Omental fat pad (tissue), 4 donors: ENCODE data around the gene IDE. TPM values are rescaled to one million over a fixed set of nuclear protein-coding genes. Genes with fewer than 3 reads are reported as not detected.

Source experiments
- ATAC-seq: fragments of 150-250 bp; one replicate; pipeline ENCODE4 v1.9.1; 2016; ENCODE audit warnings: mild to moderate bottlenecking, moderate library complexity; ENCODE audit not compliant: low FRiP score
- DNase-seq: peaks from one replicate; pipeline ENCODE4 v3.0.0-alpha.2; 2019; ENCODE audit warnings: low spot score
- CTCF ChIP-seq, 3 donors: fragments of 450-650 bp; IDR thresholded peaks; one replicate each; pipeline ENCODE4 v1.5.1; 2016 to 2017; ENCODE audit warnings: antibody characterized with exemption in 3 of 3, mild to moderate bottlenecking in 3 of 3, moderate library complexity in 2 of 3
- total RNA-seq, 4 donors: library from RNA; depleted of rRNA; stranded (reverse); fragments of >200 nt; gene quantifications; one replicate each; pipeline ENCODE4 v1.1.0, GENCODE V29; 2016

The IDE gene
- total RNA-seq, 4 donors from 2014 or later: 17.4 to 42.7 (median 21.8) TPM

DNA sequence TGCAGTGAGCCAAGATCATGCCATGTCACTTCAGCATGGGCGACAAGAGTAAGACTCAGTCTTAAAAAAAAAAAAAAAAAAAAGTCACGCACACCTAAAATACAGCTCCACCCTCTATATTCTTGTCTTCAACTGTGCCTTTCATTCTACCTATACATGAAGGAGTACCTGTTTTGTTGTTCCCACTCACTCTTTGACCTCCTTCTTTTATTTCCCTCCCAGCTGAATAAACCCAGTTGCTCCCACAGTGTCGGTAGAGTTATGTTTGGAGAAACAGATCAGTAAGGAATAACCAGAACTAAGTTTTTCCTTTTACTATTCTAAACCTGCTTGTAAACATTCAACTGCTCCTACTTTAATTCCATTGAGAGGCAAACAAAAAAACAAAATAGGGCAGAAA lies 50.3 kb downstream of the IDE start:
- TF ChIP-seq CTCF (IDR thresholded peaks at IDR 0.05): no peak
- DNase-seq: no peak

GRCh38 chr10:92517034-92517655 lies 56.7 kb downstream of the IDE start:
- DNase-seq (peak; percentile 51), ATAC-seq (peak; percentile 73)
- TF ChIP-seq CTCF (IDR thresholded peaks at IDR 0.05): no peak

More for the DNA sequence above, 50.3 kb downstream of the IDE start:
- no peak for ATAC-seq

DNA sequence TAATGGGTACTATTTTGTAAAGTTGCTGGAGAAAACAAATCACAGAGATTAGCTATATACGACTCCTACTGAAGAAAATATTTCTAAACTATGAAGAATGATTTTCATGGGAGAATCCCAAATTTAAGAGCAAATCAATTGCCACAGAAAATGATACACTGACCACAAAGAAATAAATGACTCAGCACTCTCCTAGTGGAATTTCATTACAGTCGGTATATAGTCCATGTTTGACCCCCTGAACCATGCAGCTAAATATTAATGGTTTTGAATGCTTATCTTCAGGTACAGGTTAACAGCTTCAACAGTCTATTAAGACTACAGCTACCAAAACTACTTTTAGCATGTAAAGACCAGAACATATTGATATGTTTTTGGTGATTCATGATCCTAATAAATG lies 65.0 kb downstream of the IDE start:
- DNase-seq (no peak), ATAC-seq (no peak)

GRCh38 chr10:92506336-92506735 lies 67.6 kb downstream of the IDE start:
- ATAC-seq (no peak), DNase-seq (no peak)
- no peak for TF ChIP-seq CTCF (IDR thresholded peaks at IDR 0.05)

More for the DNA sequence above, 65.0 kb downstream of the IDE start:
- TF ChIP-seq CTCF (IDR thresholded peaks at IDR 0.05): no peak

DNA sequence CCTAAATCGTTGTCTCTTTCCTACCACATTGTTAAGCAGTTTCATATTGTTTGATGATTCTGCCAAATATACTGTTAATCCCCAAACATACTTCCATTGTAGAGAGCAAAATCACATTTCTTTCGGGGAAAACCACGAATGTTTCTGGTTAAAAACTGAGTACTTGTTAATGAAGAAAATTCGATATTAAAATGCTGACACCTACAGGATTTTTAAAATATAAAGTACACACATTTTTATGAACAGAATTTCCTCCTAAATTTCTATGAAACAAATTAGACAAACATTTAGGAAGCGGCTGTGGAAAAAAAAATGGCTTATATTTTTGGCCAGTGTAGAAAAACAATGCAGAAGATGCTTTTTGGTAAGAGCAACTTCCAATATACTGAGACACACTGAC lies 68.8 kb downstream of the IDE start:
- TF ChIP-seq CTCF (IDR thresholded peaks at IDR 0.05): no peak
- ATAC-seq (no peak), DNase-seq (no peak)

- TF ChIP-seq CTCF (IDR thresholded peaks at IDR 0.05): no peak
- no peak for DNase-seq
- ATAC-seq: no peak
Observed at GRCh38 chr10:92502296-92502808, 71.5 kb downstream of the IDE start.

DNA sequence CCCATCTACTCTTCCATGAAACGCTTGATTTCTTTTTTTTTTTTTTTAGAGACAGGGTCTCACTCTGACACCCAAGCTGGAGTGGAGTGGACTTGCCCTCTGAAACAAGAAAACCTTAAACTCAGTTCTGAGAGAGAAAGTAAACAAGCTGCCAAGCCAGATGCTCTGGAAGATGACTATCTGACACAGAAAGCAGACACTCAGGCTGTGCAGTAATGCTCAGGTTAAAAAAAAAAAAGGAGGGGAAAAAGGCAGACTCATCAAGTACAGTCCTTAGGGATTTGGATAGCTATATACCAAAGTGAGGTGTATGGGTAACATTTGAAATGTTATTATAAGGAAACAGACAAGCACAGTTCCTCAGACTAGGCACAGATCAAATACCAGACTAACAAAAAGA lies 80.5 kb downstream of the IDE start:
- no peak for DNase-seq

More for the DNA sequence above, 80.5 kb downstream of the IDE start:
- no peak for ATAC-seq
- no peak for TF ChIP-seq CTCF (IDR thresholded peaks at IDR 0.05)
